Nephron progenitor cell (in vitro differentiated cells): ENCODE data around the gene KCND2.

Experiments
- DNase-seq: peaks from one replicate; pipeline ENCODE4 v3.0.0; 2021
- H3K27ac Mint-ChIP-seq: 2 replicates; pipeline ENCODE4 v1.8.0; 2021; ENCODE audit warnings: mild to moderate bottlenecking, moderate library complexity, mixed read lengths
- H3K27me3 Mint-ChIP-seq: 2 replicates; pipeline ENCODE4 v1.8.0; 2021; ENCODE audit warnings: mild to moderate bottlenecking, low read depth, mixed read lengths; ENCODE audit not compliant: poor library complexity
- H3K36me3 Mint-ChIP-seq: 2 replicates; pipeline ENCODE4 v1.8.0; 2021; ENCODE audit warnings: low read depth, mixed read lengths
- H3K4me1 Mint-ChIP-seq: 2 replicates; pipeline ENCODE4 v1.8.0; 2021; ENCODE audit warnings: mixed read lengths
- H3K4me3 Mint-ChIP-seq: 2 replicates; pipeline ENCODE4 v1.8.0; 2021; ENCODE audit warnings: mild to moderate bottlenecking, moderate library complexity, mixed read lengths
- H3K9me3 Mint-ChIP-seq: 2 replicates; pipeline ENCODE4 v1.8.0; 2021; ENCODE audit warnings: mild to moderate bottlenecking, moderate library complexity, mixed read lengths
- TF ChIP-seq, protein P1 (sequence below): fragments of 200-600 bp; sonication (generic); IDR thresholded peaks from 2 replicates; pipeline ENCODE4 v1.5.0; 2021; ENCODE audit warnings: antibody characterized with exemption

KCND2 gene

DNA sequence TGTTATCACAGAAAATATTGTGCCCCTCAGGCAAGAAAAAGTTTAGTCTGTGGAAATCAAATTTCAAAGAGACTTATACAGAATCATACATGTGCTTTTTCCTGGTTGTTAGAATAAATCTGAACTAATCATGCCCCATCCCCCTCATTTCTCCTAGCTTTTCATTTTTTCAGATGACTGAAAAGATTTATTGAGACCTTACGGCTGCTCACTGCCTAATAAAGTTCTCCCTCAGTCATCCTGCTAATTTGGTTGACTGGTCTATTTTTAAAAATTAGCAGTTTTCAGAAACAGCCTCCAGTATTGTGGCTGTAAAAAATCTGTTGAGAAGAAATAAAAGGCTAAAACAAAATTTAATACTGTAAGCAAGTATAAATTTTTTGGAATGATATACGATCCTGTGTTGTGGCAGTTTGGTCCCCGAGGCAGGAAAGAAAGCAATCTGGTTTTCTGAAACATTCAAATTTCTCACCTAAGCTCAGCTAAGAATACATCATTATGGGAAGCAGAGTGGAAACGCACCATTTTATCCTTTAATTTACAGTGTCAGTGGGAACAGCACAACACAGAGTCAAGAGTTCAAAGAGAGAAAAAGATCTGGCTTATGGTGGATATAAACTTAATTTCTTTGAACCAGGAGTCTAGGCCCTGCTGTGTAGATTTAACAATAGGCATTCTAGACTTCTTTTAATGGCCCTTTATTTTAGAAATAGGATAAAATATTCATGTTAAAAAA is 144.4 kb downstream of the KCND2 start:
- DNase-seq = no peak
- Mint-ChIP-seq H3K4me1 (no peaks in the 10 kb centered on the region), H3K27me3 (peaks cover under 1% of the 10 kb centered on the region), H3K4me3 (no peak overlapping the region), H3K9me3 (no peaks in the 10 kb centered on the region), H3K36me3 (no peaks in the 10 kb centered on the region), H3K27ac (no peak overlapping the region)
- TF ChIP-seq, protein P1, sequence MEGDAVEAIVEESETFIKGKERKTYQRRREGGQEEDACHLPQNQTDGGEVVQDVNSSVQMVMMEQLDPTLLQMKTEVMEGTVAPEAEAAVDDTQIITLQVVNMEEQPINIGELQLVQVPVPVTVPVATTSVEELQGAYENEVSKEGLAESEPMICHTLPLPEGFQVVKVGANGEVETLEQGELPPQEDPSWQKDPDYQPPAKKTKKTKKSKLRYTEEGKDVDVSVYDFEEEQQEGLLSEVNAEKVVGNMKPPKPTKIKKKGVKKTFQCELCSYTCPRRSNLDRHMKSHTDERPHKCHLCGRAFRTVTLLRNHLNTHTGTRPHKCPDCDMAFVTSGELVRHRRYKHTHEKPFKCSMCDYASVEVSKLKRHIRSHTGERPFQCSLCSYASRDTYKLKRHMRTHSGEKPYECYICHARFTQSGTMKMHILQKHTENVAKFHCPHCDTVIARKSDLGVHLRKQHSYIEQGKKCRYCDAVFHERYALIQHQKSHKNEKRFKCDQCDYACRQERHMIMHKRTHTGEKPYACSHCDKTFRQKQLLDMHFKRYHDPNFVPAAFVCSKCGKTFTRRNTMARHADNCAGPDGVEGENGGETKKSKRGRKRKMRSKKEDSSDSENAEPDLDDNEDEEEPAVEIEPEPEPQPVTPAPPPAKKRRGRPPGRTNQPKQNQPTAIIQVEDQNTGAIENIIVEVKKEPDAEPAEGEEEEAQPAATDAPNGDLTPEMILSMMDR = no peak

DNA sequence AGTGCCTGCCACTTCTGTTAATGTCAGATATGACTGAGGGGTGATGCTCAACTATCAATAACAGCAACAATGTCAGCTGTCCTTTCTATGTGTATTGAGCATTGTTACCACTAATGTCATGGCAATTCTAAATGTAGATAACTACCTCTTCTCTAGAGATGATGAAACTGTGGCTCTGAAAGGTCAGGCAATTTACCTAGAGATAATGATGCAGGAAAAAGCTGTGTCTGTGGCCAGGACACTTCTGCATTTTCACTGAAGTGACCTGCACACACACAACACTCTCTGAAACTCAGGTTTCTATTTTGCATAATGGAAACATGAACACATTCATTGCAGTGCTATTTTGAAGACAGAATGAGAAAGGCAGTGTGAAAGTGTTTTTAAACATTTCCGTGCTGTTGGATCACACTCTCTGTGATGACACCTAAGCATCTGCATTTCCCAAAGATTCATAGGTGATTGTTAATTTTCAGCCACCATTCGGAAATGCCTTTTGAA is 148.2 kb downstream of the KCND2 start:
- peaks cover 6% of the 10 kb centered on the region for H3K27me3 Mint-ChIP-seq
- H3K4me1 Mint-ChIP-seq = no peaks in the 10 kb centered on the region
- no peak for DNase-seq
- H3K4me3 Mint-ChIP-seq = no peak overlapping the region
- TF ChIP-seq, protein P1 = no peak
- H3K36me3 Mint-ChIP-seq = no peaks in the 10 kb centered on the region
- H3K27ac Mint-ChIP-seq = no peak overlapping the region
- no peaks in the 10 kb centered on the region for H3K9me3 Mint-ChIP-seq

DNA sequence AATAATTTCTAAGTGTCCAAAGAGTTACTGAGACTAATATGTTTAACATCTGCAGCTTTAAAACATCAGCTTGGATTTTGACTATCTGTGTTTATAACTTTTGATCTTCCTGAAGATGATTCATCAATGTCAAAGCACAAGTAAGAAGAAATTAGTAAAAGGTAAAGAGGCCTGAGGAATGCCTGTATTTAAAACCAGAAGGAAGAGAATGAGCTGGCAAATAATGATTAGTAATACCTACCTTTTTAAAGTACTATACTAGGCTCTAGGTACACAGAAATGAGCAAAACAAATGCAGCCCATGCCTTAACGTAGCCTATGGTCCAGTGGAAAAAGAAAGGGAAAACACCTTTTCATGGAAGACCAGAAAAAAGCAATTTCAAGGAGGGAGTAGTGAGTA is 158.0 kb downstream of the KCND2 start:
- Mint-ChIP-seq H3K27me3 (no peaks in the 10 kb centered on the region), H3K27ac (no peak overlapping the region), H3K36me3 (no peaks in the 10 kb centered on the region), H3K4me3 (no peak overlapping the region), H3K9me3 (no peaks in the 10 kb centered on the region), H3K4me1 (peaks cover 6% of the 10 kb centered on the region)
- no peak for DNase-seq
- TF ChIP-seq, protein P1 = no peak

DNA sequence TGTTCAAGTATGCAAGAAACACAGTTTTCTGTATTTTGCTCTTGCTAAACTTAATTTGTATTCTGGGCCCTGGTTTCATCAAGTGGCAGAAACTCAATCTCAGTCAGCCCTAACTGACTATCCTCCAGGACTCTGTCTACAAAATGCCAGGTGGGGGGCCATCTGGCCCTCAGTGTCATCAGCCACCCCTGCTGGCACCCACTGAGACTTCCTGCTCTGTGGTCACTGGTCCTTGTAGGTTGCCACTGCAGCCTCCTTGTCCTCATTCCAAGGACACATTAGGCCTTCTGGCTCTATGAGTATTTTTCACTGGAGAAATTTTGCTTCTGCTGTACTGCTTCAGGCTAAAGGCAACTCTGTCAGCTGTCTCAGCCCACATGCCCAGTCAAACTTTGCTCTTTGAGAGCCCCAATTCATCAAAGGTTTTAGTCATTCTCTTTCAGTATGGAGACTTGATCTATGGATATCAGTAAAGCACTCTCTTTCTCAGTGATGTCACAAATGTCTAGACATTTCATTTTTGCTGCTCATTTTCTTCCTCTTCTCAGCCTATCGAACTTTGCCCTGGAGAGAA is 163.6 kb downstream of the KCND2 start:
- H3K9me3 Mint-ChIP-seq = no peaks in the 10 kb centered on the region
- TF ChIP-seq, protein P1 = no peak
- peaks cover 6% of the 10 kb centered on the region for H3K4me1 Mint-ChIP-seq

DNA sequence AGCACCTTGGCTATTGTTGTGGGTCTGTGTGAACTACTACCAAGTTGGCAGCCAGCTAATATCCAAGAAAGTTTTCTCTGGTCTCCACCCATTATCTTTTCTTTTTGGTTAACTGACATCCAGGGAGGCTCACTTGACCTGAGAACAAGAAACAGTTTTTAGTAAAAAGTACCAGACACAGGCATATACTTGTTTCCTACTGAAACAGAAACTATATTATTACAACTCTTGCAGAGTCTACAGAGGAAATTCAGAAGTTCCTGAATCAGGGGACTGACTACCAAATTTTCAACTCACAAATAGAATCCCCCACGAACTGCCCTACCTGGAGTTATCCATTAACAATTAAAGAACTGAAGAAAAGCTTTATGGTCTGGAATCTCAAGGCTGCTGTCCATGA is 168.9 kb downstream of the KCND2 start:
- no peak overlapping the region for H3K27ac Mint-ChIP-seq
- TF ChIP-seq, protein P1 = no peak
- H3K4me1 Mint-ChIP-seq = no peaks in the 10 kb centered on the region
- no peaks in the 10 kb centered on the region for H3K27me3 Mint-ChIP-seq
- H3K4me3 Mint-ChIP-seq = no peak overlapping the region
- no peaks in the 10 kb centered on the region for H3K9me3 Mint-ChIP-seq
- no peak for DNase-seq
- no peaks in the 10 kb centered on the region for H3K36me3 Mint-ChIP-seq

More for the DNA sequence above, 163.6 kb downstream of the KCND2 start:
- no peak for DNase-seq
- H3K27me3 Mint-ChIP-seq = no peaks in the 10 kb centered on the region
- no peak overlapping the region for H3K4me3 Mint-ChIP-seq
- H3K27ac Mint-ChIP-seq = no peak overlapping the region
- H3K36me3 Mint-ChIP-seq = no peaks in the 10 kb centered on the region

DNA sequence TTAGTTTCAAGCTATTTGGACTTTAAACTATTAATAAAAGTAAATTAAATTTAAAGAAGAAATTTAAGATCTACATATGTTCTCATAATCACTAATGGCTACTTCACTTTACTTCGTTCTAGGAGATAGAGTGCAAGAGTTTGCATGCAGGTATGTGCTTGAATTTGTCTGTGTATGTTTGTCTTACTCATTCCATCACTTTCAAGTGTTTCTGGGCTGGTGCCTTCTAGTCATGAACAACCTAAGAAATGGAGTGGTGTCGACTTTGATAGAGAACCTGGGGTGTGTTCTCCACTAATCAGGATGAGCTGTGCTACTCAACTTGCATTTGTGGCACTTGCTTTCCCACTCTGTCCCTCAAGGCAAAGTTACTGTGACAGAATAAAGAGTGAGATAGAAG is 169.9 kb downstream of the KCND2 start:
- Mint-ChIP-seq H3K4me1 (no peaks in the 10 kb centered on the region), H3K9me3 (no peaks in the 10 kb centered on the region), H3K4me3 (no peak overlapping the region), H3K27ac (no peak overlapping the region), H3K27me3 (no peaks in the 10 kb centered on the region), H3K36me3 (no peaks in the 10 kb centered on the region)
- TF ChIP-seq, protein P1 = no peak
- DNase-seq = no peak
